ENCODE measurements around the gene C1orf210. TPM values are rescaled to one million over a fixed set of nuclear protein-coding genes. Genes with fewer than 3 reads are reported as not detected.

C1orf210 gene
- total and polyA plus RNA-seq, 8 donors, result 4.3 to 34.4 (median 14.3) TPM; not detected in 1

GRCh38 chr1:43246466-43247213 is 38.7 kb downstream of the C1orf210 start:
- Histone ChIP-seq H3K4me1 (peaks cover 0 to 2% (median 0%) of the 10 kb centered on the region in 4 donors), H3K27ac (no peak overlapping the region), H3K4me3 (no peak overlapping the region), H3K36me3 (no peaks in the 10 kb centered on the region), H3K27me3 (no peaks in the 10 kb centered on the region), H3K9me3 (no peaks in the 10 kb centered on the region)
- WGBS, 5 donors, result 91 to 96% (median 92%) methylated on average over 4 of the region's 4 CpGs
- intact Hi-C loops (cut with DNase I; ENCODE audit: low total_unique reads), result no loop called here
- TF ChIP-seq, protein P1, sequence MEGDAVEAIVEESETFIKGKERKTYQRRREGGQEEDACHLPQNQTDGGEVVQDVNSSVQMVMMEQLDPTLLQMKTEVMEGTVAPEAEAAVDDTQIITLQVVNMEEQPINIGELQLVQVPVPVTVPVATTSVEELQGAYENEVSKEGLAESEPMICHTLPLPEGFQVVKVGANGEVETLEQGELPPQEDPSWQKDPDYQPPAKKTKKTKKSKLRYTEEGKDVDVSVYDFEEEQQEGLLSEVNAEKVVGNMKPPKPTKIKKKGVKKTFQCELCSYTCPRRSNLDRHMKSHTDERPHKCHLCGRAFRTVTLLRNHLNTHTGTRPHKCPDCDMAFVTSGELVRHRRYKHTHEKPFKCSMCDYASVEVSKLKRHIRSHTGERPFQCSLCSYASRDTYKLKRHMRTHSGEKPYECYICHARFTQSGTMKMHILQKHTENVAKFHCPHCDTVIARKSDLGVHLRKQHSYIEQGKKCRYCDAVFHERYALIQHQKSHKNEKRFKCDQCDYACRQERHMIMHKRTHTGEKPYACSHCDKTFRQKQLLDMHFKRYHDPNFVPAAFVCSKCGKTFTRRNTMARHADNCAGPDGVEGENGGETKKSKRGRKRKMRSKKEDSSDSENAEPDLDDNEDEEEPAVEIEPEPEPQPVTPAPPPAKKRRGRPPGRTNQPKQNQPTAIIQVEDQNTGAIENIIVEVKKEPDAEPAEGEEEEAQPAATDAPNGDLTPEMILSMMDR (IDR thresholded peaks at IDR 0.05), result no peak
- TF ChIP-seq POLR2A (IDR thresholded peaks at IDR 0.05) (no peak), EP300 (IDR thresholded peaks at IDR 0.05) (no peak), POLR2AphosphoS5 (IDR thresholded peaks at IDR 0.05) (no peak)
- no peak for DNase-seq

- intact Hi-C loops (cut with DNase I; ENCODE audit: low total_unique reads), result no loop called here
- peaks cover 0 to 13% (median 10%) of the 10 kb centered on the region in 4 donors for H3K4me1 ChIP-seq
- DNase-seq, result no peak
- H3K27ac ChIP-seq, result no peak overlapping the region
- no peaks in the 10 kb centered on the region for H3K9me3 ChIP-seq
- WGBS, 5 donors, result 79 to 90% (median 87%) methylated on average over 6 of the region's 6 CpGs
- TF ChIP-seq POLR2AphosphoS5 (IDR thresholded peaks at IDR 0.05) (no peak), POLR2A (IDR thresholded peaks at IDR 0.05) (no peak), EP300 (IDR thresholded peaks at IDR 0.05) (no peak)
- TF ChIP-seq, protein P1 (IDR thresholded peaks at IDR 0.05), result no peak
- no peaks in the 10 kb centered on the region for H3K27me3 ChIP-seq
- no peaks in the 10 kb centered on the region for H3K36me3 ChIP-seq
- no peak overlapping the region for H3K4me3 ChIP-seq
Measured at GRCh38 chr1:43243299-43243698, 42.1 kb downstream of the C1orf210 start.

DNA sequence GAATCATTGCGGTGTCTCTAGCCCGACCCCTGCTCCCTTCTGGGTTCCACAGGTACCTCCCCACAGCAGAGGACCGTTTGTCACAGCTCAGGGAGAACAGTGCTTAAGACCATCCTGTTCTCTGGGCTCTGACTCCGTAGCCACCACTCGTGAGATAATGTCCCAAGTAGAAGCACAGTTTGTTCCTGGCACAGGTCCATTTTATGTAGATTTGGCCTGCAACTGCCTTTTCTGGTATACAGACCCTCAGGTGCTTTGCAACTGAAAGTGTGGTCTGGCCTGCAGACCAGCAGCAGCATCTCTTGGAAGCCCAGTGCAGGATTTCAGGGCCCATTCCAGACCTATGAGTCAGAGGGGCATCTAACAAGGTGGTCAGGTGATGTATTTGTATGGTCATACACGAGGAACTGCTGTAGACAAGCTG is 44.0 kb downstream of the C1orf210 start:
- H3K4me1 ChIP-seq, result peaks cover 0 to 22% (median 13%) of the 10 kb centered on the region in 4 donors
- TF ChIP-seq POLR2A (IDR thresholded peaks at IDR 0.05) (no peak), POLR2AphosphoS5 (IDR thresholded peaks at IDR 0.05) (no peak), EP300 (IDR thresholded peaks at IDR 0.05) (no peak)
- TF ChIP-seq, protein P1 (IDR thresholded peaks at IDR 0.05), result no peak
- no peak for DNase-seq
- intact Hi-C loops (cut with DNase I; ENCODE audit: low total_unique reads), result no loop called here
- no peaks in the 10 kb centered on the region for H3K36me3 ChIP-seq
- H3K27ac ChIP-seq, result no peak overlapping the region
- H3K4me3 ChIP-seq, result no peak overlapping the region
- no peaks in the 10 kb centered on the region for H3K27me3 ChIP-seq
- H3K9me3 ChIP-seq, result no peaks in the 10 kb centered on the region
- WGBS, 5 donors, result 37 to 61% (median 37%) methylated on average over 6 of the region's 6 CpGs

DNA sequence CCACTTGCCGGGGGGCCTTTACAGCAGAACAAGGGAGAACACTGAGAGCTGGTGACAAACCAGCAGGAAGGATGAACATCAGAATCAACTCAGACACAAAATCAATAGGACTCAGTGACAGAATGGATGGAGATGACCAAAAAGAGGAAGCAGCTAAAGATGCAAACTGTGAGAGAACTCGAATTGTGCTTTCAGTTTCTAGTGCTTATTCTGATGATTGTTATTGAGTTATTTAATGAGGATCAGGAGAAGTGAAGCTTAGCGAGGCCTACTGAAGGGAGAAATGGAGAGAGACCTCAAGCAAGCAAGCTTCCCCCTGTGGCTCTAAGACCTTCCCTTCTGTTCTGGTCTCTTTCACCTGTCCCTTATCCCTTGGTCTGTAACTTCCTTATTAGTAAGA is 45.9 kb downstream of the C1orf210 start:
- TF ChIP-seq, protein P1 (IDR thresholded peaks at IDR 0.05), result no peak
- TF ChIP-seq POLR2AphosphoS5 (IDR thresholded peaks at IDR 0.05) (no peak), POLR2A (IDR thresholded peaks at IDR 0.05) (no peak), EP300 (IDR thresholded peaks at IDR 0.05) (no peak)
- H3K4me1 ChIP-seq, result peaks cover 17 to 40% (median 27%) of the 10 kb centered on the region in 4 donors
- DNase-seq, result no peak
- no peaks in the 10 kb centered on the region for H3K27me3 ChIP-seq
- no peaks in the 10 kb centered on the region for H3K36me3 ChIP-seq
- peak overlapping the region in 1 of 5 donors; percentile 46 for H3K27ac ChIP-seq
- H3K9me3 ChIP-seq, result no peaks in the 10 kb centered on the region
- 64 to 85% (median 76%) methylated on average over 3 of the region's 3 CpGs for WGBS, 5 donors
- intact Hi-C loops (cut with DNase I; ENCODE audit: low total_unique reads), result no loop called here
- H3K4me3 ChIP-seq, result no peak overlapping the region

Data from stomach (tissue), 9 donors.